Spleen (tissue), 11 donors: Measurements from ENCODE around the gene CDC27. TPM values are rescaled to one million over a fixed set of nuclear protein-coding genes. Genes with fewer than 3 reads are reported as not detected.
A peak's percentile ranks its signal among the peaks of the same experiment; 100 is the strongest.
"Not testable (repeated sequence)": the region's sequence is repeated elsewhere in the genome, so short reads cannot be mapped to it uniquely, and the experiment has no call there.

Source experiments
- DNase-seq: peaks from one replicate; pipeline ENCODE4 v3.0.0-alpha.2; 2020
- H3K27ac ChIP-seq, 8 donors: fragments of 200-600 bp; sonication (generic) in 7 of 8; 1 replicate in 4 of 8; 2 replicates in 4 of 8; pipeline versions ENCODE4 v1.5.0 to v1.8.0; 2016 to 2021; ENCODE audit warnings: inconsistent platforms in 4 of 8, mild to moderate bottlenecking in 4 of 8, moderate library complexity in 1 of 8
- H3K27me3 ChIP-seq, 7 donors: fragments of 200-600 bp; sonication (generic) in 6 of 7; replicated peaks in 1 of 7; 1 replicate in 4 of 7; 2 replicates in 3 of 7; pipeline versions ENCODE4 v1.5.0 to v1.8.0; 2016 to 2021; ENCODE audit warnings: inconsistent platforms in 3 of 7, mild to moderate bottlenecking in 1 of 7
- H3K36me3 ChIP-seq, 6 donors: fragments of 200-600 bp; sonication (generic) in 5 of 6; 1 replicate in 4 of 6; 2 replicates in 2 of 6; pipeline versions ENCODE4 v1.5.0 to v1.8.0; 2016 to 2021; ENCODE audit warnings: inconsistent platforms in 2 of 6
- H3K4me1 ChIP-seq, 6 donors: fragments of 200-600 bp; sonication (generic) in 5 of 6; 1 replicate in 3 of 6; 2 replicates in 3 of 6; pipeline versions ENCODE4 v1.5.0 to v1.8.0; 2016 to 2021; ENCODE audit warnings: inconsistent platforms in 3 of 6
- H3K4me3 ChIP-seq, 8 donors: fragments of 200-600 bp; sonication (generic) in 7 of 8; 1 replicate in 4 of 8; 2 replicates in 4 of 8; pipeline versions ENCODE4 v1.5.0 to v1.8.0; 2016 to 2021; ENCODE audit warnings: inconsistent platforms in 4 of 8, mild to moderate bottlenecking in 4 of 8, moderate library complexity in 2 of 8
- H3K9me3 ChIP-seq, 8 donors: fragments of 200-600 bp; sonication (generic) in 7 of 8; 1 replicate in 4 of 8; 2 replicates in 4 of 8; pipeline versions ENCODE4 v1.5.0 to v1.8.0; 2016 to 2021; ENCODE audit warnings: inconsistent platforms in 4 of 8
- CTCF ChIP-seq, 11 experiments: fragments of 200-600 bp in 7 of 11; fragments of 450-650 bp in 4 of 11; sonication (generic) in 4 of 11; IDR thresholded peaks in 8 of 11; conservative IDR thresholded peaks in 3 of 11; 1 replicate in 7 of 11; 2 replicates in 4 of 11; pipeline versions ENCODE4 v1.4.0 to v1.8.0; 2016 to 2021; ENCODE audit warnings: antibody characterized with exemption in 11 of 11, inconsistent platforms in 4 of 11, mild to moderate bottlenecking in 1 of 11
- POLR2A ChIP-seq, 3 donors: fragments of 450-650 bp; IDR thresholded peaks; one replicate each; pipeline ENCODE4 v1.5.1; 2017; ENCODE audit warnings: antibody characterized with exemption in 3 of 3, mild to moderate bottlenecking in 1 of 3
- POLR2AphosphoS5 ChIP-seq, 3 donors: sonication (generic); formaldehyde crosslinking; IDR thresholded peaks; one replicate each; pipeline ENCODE4 v1.5.1; 2017; ENCODE audit warnings: antibody characterized with exemption in 3 of 3
- WGBS, 5 donors: extraction: QIAGEN DNeasy Blood & Tissue Kit in 3 of 5; methylation state at CpG; one replicate each; pipeline versions ENCODE4 v1.1.5 to v1.1.7; 2013 to 2018; 5-methylcytosine and 5-hydroxymethylcytosine counted together
- intact Hi-C: fragments of 100-400 bp; cut with DNase I; formaldehyde crosslinking; loops from one replicate; pipeline ENCODE4 v1.15.0; 2023; ENCODE audit warnings: low total_unique reads
- polyA plus RNA-seq, 3 donors: library from polyadenylated mRNA; stranded (reverse); fragments of 200-250 nt; gene quantifications; one replicate each; pipeline ENCODE4 v1.2.1, GENCODE V29; 2013
- total RNA-seq, 7 donors: library from RNA; depleted of rRNA in 3 of 7; stranded (reverse); fragments of >200 nt in 3 of 7; fragmentation: NEBNext Ultra II Directional in 4 of 7; extraction: Animal tissue kit (Norgen Biotek cat#: 25700) in 4 of 7; gene quantifications; one replicate each; pipeline versions ENCODE4 v1.1.0 to v1.2.1, GENCODE V29; 2016 to 2021
- donor health status: healthy with polysubstance abuse.
- donor health status: DM: no; HTN: no; CAD: no; lungs with moderate emphysema.
- donor health status: DM: no; HTN: no; CAD: no.
- donor health status: Bipolar disorder and iron deficiency.
- donor health status: healthy.
- donor health status: DM: no; HTN: no; CAD: no.
- donor health status: DM: yes; HTN: yes; CAD: no.

CDC27 gene
- total and polyA plus RNA-seq, 10 donors: 14.0 to 94.5 (median 75.8) TPM

GRCh38 chr17:47220531-47220999 is 31.5 kb upstream of the CDC27 start:
- H3K27ac ChIP-seq: peak overlapping the region in 3 of 8 donors; percentile 0 to 64 (median 5)
- no peak for DNase-seq
- 19 to 45% (median 29%) methylated on average over 7 of the region's 7 CpGs for WGBS, 5 donors
- peaks cover 0 to 8% (median 6%) of the 10 kb centered on the region in 8 donors for H3K9me3 ChIP-seq
- no peaks in the 10 kb centered on the region for H3K36me3 ChIP-seq
- intact Hi-C loops: loop anchor here (10.0 kb wide), 1 partner anchor 394 kb away; no protein-coding TSS in a partner anchor
- no peak overlapping the region for H3K4me3 ChIP-seq
- no peaks in the 10 kb centered on the region for H3K27me3 ChIP-seq
- H3K4me1 ChIP-seq: peaks cover 32 to 81% (median 58%) of the 10 kb centered on the region in 6 donors
- TF ChIP-seq POLR2A (IDR thresholded peaks at IDR 0.05): no peak
- no peak for TF ChIP-seq POLR2AphosphoS5 (IDR thresholded peaks at IDR 0.05)
- no peak for TF ChIP-seq CTCF (IDR thresholded peaks at IDR 0.05 in 8 of 11, conservative IDR thresholded peaks at IDR 0.05 in 3 of 11)

GRCh38 chr17:47219621-47220475 is 30.8 kb upstream of the CDC27 start:
- Histone ChIP-seq H3K27ac (peak overlapping the region in 3 of 8 donors; percentile 0 to 64 (median 5)), H3K9me3 (peaks cover 0 to 8% (median 6%) of the 10 kb centered on the region in 8 donors), H3K4me1 (peaks cover 28 to 74% (median 54%) of the 10 kb centered on the region in 6 donors), H3K4me3 (no peak overlapping the region), H3K27me3 (no peaks in the 10 kb centered on the region), H3K36me3 (no peaks in the 10 kb centered on the region)
- 86 to 93% (median 91%) methylated on average over 21 of the region's 21 CpGs for WGBS, 5 donors
- TF ChIP-seq POLR2AphosphoS5 (IDR thresholded peaks at IDR 0.05) (no peak), CTCF (IDR thresholded peaks at IDR 0.05 in 8 of 11, conservative IDR thresholded peaks at IDR 0.05 in 3 of 11) (no peak), POLR2A (IDR thresholded peaks at IDR 0.05) (no peak)
- DNase-seq: no peak
- intact Hi-C loops: loop anchor here (10.0 kb wide), 1 partner anchor 395 kb away; no protein-coding TSS in a partner anchor

GRCh38 chr17:47218896-47219430 is 29.9 kb upstream of the CDC27 start:
- intact Hi-C loops: no loop called here
- H3K9me3 ChIP-seq: peaks cover 0 to 3% (median under 1%) of the 10 kb centered on the region in 8 donors
- H3K27ac ChIP-seq: peak overlapping the region in 3 of 8 donors; percentile 1 to 62 (median 4)
- no peaks in the 10 kb centered on the region for H3K36me3 ChIP-seq
- peaks cover 24 to 68% (median 51%) of the 10 kb centered on the region in 6 donors for H3K4me1 ChIP-seq
- TF ChIP-seq POLR2AphosphoS5 (IDR thresholded peaks at IDR 0.05) (peak in 1 of 3 donors; percentile 38), POLR2A (IDR thresholded peaks at IDR 0.05) (no peak), CTCF (IDR thresholded peaks at IDR 0.05 in 8 of 11, conservative IDR thresholded peaks at IDR 0.05 in 3 of 11) (no peak)
- H3K4me3 ChIP-seq: no peak overlapping the region
- WGBS, 5 donors: 19 to 47% (median 37%) methylated on average over 5 to 6 of the region's 6 CpGs
- no peak for DNase-seq
- H3K27me3 ChIP-seq: no peaks in the 10 kb centered on the region

GRCh38 chr17:47217279-47217678 is 28.2 kb upstream of the CDC27 start:
- intact Hi-C loops, H3K4me3 ChIP-seq, DNase-seq, H3K9me3 ChIP-seq, H3K27me3 ChIP-seq, H3K36me3 ChIP-seq: not testable (repeated sequence)
- Histone ChIP-seq H3K27ac (peak overlapping the region in 1 of 8 donors; percentile 0), H3K4me1 (peaks cover 21 to 53% (median 46%) of the 10 kb centered on the region in 6 donors)
- 63 to 92% (median 86%) methylated on average over 2 of the region's 2 CpGs for WGBS, 5 donors

GRCh38 chr17:47216821-47217220 is 27.7 kb upstream of the CDC27 start:
- H3K27me3 ChIP-seq, H3K9me3 ChIP-seq, DNase-seq, H3K36me3 ChIP-seq, H3K4me3 ChIP-seq, intact Hi-C loops: not testable (repeated sequence)
- H3K27ac ChIP-seq: peak overlapping the region in 1 of 8 donors; percentile 0
- WGBS, 5 donors: 85 to 92% (median 88%) methylated on average over 4 of the region's 4 CpGs
- peaks cover 21 to 53% (median 46%) of the 10 kb centered on the region in 6 donors for H3K4me1 ChIP-seq
